ENCODE data around the gene NF2.

Gene NF2

DNA sequence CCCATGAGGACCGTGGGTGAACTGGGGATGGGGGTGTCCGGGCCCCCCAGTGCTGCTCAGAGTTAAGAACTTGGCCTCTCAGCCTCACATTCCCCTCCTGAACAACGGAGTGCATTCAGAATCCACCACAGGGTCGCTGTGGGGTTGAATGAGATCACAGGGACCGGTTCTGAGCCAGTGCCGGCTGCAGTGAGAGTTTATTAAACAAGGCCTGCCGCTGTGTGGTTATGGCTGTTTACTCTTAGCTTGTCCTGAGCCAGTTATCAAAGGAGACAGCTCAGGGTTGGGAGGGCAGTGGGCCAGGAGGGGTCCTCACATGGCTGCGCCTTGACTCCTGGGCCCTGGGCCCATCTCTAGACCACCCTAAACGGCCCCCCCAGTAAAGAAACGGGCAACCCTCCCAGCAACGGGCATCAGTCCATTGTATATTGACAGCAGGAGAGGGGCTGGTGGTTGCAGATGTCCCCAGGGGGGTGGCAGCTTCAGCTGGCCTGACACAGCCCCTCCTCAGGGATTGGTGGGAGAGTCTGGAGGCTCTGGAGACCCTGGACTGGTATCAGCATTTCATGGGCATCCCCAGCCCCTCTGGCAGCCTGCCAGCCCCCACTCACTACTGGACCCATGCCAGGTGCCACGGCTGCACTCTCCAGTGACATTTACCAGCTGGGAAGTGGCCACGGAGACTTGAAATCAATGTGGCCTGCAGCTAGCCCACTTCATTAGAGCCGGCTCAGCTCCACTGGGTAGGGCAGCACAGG, 101.3 kb downstream of the NF2 start:
- no peak for DNase-seq

DNA sequence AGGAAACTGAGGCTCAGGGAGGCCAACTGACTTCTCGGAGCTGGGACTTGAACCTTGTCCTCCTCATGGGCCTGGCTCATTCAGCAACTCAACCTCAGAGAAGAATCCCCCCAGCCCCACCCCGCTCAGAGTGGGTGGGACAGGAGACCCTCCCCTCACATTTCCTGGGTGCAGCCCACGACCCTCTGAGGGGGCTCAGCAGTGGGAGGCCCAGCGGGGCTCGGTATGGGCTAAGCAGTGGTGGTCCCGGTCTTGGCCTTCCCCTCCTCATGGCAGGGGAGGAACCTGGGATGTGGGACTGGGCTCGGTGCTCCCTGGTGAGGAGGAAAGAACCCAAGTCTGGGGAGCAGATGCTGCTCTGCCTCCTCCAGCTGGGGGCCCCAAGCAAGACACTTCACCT, 102.2 kb downstream of the NF2 start:
- no peak for DNase-seq

DNA sequence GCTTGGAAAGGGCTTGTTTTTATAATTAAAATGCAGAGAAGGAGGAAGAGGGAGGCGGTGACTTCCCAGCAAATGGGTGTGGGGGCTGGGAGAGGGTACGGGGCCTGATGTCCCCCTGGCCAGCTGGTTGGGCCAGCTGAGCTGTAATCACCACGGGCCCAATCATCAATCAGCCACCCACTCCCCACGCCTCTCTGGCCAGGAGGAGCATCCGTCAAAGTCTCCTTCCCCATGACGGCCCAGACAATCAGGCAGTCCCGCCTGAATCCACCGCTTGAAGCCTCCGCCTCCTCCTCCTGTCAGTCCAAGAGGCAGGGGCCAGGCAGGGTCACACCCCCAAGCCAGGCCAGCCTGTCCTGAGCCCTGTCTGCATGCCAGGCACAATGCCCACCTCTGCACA, 103.1 kb downstream of the NF2 start:
- DNase-seq, result no peak

DNA sequence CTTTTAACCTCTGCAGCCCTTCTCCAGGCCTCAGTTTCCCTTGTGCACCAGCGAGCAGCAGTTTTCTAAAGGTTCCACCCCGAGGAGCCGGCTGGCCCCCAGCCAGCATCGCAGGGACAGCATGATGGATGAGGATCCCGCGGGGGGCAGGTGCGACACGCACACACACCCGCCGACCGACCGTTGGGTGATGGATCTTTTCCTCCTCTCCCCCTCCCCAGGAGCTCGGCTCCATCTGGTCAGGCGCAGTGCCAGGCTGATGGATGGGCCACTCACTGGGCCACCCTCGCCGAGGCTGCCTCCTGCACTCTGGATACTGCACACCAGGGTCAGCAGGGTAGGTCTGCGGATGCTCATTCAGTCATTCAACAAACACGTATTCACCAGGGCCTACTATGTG, 103.6 kb downstream of the NF2 start:
- no peak for DNase-seq

DNA sequence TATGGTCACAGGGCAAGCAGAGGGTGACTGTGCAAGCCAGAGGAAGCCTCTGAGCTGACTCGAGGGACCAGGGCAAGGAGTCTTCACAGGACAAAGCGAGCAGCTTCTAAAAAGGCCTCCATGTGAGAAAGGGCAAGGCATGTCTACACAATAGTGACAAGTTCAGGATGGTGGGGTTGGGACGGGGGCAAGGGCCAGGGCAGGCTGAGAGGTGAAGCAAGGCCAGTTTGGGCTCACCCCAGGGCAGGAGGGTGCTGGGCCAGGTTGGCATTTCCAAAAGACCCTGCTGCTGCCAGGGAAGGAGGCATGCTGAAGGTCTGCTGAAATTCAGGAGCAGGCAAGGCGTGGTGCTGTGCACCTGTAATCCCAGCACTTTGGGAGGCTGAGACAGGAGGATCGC, 104.0 kb downstream of the NF2 start:
- no peak for DNase-seq

DNA sequence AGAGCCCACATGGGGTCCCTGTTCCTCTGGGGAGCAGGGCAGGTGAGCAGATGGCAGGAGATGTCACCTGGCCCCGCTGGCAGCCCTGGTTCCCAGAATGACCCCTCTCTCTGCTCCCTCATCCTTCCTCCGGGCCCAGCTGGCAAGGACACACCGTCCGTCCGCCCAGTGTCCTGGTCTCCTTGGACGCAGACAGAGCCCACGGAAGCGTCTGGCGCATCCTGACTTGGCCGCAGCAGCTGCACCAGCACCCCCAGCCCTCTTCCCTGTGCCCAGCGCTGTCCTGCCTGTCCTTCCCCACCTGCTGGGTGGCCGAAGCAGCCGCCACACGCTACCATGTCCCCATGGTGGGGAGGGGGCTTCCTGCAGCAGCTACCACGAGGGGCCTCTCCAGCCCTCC, 106.8 kb downstream of the NF2 start:
- DNase-seq, result no peak

DNA sequence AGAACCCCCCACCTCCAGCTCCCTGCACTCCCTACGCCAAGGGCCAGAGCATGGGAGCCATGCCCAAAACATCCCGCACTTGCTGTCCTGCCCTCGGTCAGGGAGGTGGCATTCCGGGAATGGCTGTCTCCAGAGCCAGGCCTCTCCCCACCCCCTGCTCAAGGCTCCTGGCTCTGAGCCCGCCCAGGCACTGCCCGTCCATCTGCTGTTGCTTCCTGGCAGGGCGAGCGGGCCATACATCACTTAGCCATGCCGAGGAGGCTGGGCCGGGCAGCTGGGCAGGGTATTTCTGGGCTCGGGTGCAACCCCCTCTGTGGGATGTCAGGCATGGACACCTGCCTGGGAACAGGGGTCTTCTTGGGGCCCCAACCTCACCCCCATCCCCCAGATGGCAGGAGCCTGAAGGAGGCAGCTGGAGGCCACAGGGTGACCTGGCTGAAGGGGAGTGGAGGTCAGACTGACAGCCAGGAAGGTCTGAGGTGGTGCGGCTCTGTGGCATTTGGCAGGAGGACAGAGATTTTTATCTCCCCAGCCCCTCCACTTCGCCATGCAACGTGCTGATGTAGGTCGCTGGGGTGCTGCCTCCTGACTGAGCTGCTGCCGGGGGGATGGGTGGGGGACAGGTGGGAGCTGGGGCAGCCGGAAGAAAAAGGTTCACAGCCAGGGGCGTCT, 107.6 kb downstream of the NF2 start:
- no peak for DNase-seq

DNA sequence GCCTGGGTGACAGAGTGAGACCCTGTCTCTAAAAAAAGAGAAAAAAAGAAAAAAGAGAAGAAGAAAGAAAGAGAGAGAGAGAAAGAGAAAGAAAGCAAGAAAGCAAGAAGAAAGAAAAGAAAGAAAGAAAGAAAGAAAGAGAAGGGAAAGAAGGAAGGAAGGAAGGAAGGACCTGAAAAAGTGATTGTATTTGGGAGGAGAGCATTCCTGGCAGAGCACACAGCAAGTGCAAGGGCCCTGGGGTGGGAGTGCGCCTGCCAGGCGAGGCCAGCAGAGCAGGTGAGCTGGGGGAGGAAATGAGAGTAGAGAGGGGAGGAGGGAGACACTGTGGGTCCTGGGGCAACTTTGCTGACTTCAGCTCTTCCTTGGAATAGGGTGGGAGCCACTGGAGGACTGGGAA, 108.7 kb downstream of the NF2 start:
- DNase-seq, result no peak

DNA sequence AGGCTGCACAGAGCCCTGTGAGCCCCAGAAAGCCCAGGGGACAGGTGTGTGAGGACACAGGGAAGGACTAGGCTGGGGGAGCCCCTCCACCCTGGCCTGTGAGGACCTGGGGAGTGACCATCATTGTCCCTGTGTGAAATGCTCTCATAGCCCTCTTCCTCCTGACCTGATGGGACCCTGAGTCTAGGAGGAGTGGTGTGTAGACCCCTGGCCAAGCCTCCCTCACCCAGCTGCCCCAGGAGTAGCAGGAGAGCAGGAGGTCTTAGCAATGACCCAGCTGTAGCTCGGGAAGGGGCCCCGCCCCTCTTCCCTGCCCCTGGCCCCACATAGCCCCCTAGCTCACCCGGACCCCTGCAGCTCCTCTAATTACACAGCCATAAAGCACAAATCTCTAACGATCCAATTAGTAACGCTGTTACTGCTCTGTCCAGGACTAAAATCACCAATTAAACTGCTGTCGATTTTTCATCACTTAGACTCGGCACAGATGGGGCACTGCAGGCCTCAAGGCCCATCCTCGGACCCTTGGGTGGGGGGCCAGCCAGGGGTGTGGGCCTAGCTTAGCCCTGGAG, 109.8 kb downstream of the NF2 start:
- DNase-seq, result no peak

DNA sequence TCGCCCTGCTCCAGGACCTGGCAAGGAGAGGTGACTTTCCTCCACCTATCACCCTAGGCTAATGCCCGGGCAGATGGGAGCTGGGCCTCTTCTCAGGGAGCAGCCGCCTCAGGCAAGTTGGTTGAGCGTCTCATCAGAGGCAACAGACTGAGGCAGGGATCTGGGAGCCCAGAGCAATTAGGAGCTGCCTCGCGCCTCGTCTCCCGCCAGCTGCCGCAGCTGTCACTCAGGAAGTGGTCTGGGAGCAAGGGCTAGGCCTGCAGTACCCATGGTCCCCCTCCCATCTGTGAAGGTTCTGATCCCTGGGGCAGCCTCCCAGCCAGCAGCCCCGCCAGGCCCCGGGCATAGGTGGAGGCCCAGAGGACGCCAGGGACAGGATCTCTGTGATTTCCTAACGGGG, 111.8 kb downstream of the NF2 start:
- no peak for DNase-seq

DNA sequence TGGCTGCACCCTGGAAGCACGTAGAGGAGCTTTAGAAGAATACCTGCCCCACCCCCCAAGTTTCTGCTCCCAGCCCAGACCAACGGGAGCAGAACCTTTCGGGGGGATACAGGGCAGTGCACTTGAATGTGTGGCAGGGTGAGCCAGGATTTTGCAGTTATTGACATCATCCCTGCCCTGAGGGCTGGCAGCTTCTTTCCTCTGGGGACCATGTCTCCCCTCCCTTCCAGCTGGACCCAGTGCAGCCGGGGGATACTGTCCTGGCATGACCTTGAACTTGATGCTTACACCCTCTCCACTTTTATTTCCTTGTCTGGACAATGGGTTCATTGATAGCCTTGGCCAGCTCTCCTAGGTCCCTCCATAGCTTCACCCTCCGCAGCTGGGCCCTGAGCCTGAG, 112.3 kb downstream of the NF2 start:
- DNase-seq, result no peak

DNA sequence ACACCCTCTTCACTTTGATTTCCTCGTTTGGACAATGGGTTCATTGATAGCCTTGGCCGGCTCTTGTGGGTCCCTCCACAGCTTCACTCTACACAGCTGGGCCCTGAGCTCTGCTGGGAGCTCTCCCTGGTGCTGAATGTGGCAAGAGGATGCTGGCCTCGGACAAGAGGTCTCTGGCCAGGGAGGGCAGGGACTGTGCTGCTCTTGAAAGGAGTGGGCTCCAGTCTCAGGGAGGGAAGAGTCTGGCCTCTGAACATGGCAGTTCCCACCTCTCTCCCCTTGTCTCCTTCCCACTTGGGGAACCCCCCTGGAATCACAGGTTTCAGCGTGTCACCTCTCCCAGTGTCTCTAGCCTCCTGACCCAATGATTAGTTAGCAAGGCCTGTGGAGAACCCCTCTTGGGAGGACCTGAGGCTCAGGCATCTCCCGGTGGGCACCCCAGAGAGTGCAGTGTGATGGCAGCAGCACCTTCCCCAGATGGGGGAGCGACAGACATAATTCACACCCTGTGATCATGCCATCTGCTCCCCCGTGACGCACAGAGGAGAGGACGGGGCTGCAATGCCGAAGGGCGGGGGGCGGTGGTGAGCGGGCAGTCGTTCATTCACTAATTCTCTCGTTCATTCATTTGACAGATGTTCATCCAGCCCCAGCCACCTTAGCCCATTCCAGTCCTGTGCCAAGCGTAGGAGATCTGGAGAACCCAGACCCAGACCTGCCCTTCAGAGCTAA, 113.5 kb downstream of the NF2 start:
- DNase-seq, result peak; percentile 28

DNA sequence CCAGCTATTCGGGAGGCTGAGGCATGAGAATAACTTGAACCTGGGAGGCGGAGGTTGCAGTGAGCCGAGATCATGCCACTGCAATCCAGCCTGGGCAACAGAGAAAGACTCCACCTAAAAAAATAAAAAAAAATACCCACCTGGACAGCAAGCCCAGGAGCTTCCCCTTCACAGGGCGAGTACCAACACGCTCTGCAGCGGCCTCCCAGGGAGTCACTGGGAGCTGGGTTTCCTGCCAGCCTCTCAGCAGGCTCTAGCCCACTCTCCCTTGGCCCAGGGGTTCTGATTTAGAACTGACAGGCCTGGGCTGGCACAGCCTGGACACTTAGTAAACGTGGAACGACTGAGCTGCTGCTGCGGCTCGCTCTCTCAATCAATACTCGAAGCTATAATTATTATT, 114.4 kb downstream of the NF2 start:
- DNase-seq, result no peak

DNA sequence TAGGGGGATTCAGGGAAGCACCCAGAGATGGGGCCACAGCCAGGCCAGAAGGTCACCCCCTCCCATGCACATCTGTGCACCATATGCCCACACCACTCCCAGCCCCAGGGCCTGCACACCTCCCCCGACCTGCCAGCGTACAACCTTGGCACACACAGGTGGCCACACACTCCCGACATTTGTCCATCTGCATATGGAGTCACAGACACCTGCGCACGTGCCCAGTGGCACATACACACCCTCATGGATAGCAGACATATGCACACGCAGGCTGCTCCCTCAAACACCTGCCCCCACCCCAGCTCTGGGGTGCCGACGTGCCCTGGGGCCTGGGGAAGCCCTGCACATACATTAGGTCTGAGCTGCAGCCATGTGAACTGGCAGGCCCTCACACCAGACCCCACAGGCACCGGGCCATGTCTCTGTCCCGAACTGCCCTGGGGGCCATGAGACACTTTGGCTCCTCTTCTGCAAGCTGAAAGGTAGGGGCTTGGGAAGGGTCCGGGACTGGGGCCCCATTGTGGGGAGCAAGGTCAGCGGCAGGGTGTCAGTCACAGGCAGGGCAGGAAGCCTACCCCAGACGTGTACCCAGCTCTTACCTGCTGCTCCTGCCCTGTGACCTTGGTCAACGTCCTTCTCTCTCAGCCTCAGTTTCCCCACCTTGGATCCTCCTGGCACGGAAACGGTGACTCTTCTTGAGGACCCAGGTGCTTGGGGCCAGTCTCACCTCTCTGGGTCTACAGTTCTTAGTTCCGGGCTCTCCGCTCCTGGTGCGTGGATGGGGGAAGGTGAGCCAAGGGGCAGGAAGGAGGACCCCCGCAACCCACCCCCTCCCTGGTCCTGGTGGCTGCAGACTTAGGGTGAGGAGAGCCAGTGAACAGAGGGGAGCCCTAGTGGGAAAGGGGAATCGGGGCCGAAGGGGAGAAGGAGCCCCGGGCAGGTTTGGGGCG, 115.8 kb downstream of the NF2 start:
- DNase-seq, result no peak

DNA sequence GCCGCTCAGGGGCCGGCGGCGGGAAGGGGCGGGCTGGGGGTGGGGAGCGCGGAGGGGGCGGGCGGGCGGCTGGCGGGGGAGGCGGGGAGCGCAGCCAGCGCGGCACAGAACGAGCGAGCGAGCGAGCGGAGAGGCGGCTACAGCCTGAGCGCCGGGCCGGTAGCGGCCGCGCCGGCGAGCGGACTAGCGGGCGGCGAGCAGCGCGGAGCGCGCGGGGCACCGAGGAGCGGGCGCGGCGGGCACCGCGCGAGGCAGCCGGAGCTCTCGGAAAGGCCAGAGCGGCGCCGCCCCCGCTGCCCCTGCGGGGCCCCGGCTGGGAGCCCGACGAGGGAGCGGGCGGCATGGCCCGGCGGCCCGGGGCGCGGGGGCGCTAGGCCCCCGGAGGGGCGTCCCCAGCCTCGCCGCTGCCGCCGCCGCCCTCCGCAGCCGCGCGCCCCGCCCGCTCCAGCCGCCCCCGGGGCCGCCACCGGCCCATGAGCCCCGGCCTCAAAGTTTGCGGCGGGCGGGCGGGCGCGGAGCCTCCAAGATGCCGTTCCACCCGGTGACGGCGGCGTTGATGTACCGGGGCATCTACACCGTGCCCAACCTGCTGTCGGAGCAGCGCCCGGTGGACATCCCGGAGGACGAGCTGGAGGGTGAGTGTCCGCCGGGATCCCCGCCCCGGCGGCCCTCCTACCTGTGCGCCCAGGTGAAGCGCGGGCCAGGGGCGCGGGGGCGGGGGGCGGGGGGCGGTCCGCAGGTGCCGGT, 116.6 kb downstream of the NF2 start, which contains the start of gene CABP7:
Gene CABP7, plus strand, starts transcription at position 105 of the 747 bp plus-strand sequence. Its CDS starts 422 bp downstream, at position 527.
- peak; percentile 19 for DNase-seq

DNA sequence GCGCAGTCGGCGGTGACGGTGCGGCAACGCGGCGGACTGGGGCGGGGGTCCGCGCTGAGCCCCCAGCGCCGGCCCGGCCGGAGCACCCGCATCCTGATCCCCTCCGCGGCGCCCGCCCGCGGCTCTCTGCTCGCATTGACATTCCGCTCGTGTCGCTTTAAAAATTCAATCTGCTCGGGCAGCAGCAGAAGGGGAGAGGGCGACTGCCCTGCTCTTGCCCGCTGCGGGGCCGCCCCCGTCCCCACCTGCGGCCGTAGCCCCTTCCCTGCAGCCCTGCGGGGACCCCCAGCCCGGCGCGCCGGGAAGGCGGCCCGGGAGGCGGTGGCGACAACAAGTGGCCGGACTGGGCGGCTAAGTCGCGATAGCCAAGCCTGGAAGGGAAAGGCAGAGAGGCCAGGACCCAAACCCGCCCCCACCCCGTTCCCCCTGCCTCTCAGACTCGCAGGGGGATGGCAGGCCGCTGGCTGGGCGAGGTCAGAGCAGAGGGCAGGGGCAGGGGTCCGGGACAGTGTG, 117.4 kb downstream of the NF2 start:
- DNase-seq, result no peak

DNA sequence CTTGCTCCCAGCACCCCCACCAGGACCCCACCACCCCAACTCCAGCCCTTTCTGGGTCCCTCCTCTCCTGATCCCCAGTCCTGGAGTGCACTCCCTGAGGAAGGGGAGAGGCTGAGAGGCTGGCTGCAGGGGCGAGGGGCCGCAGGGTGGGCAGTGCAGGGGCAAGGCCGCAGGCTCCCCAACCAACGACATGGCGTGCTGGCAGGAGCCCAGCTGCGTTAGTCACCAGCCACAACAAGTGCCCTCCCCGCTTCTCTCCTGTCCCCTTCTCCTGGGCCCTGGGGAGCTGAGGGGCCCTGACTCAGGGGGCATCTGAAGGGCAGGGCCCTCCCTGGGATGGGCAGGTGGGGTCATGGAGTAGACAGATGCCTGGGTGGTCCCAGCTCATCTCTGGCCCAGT, 118.7 kb downstream of the NF2 start:
- DNase-seq, result no peak

DNA sequence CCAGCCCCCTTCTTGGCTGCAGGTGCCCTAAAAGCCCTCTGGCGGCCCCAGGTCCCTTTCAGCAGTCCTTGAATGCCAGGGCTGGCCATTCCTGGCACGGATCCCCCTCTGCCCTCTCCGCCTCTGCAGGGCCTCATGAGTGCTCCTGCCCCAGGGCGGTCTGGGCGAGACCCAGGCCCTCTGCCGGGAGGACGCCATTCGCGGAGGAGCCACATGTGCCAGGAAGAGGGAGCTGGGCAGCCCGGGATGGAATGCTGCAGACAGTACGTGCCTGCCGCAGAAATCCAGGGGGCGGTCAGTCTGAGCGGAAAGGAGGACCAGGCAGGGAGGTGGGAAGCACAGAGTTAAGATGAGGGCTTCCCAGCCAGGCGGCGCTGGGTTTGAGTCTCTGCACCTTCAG, 119.2 kb downstream of the NF2 start:
- DNase-seq, result no peak

DNA sequence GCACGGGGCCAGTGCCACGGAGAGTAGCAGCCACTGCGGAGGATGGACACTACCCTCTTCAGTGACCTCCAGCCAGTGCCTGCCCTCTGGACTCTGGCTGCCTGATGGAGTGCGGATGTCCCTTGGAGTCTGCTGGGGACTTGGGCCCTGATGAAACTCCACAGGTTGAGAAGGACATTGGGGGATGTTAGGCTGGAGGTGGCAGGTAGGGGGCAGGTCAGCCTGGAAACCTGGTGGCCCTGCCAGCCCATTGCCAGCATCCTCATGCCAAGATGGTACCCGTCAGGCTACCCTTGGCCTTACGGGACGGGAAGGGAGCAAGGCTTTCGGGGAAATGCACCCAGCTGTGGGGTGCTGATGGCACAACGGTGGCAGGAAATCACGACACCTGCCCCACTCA, 120.3 kb downstream of the NF2 start:
- DNase-seq, result no peak

DNA sequence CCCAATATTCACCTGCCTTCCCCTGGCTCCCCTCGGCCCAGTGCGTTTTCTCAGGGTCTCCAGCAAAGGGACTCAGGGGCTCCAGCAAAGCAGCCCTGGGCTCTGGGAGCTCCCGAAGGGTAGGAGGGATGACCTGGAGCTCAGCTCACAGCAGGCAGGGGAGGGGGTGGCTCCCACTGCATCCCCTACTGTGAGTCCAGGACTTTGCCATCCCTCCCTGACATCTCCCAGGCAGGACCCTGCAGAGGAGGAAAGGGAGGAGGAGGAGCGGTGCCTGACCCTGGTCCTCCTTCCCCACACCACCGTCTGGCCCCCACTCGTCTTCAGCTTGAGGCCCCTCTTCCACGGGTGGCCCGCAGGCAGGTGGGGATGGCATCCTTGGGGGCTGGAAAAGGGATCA, 121.4 kb downstream of the NF2 start:
- no peak for DNase-seq

DNA sequence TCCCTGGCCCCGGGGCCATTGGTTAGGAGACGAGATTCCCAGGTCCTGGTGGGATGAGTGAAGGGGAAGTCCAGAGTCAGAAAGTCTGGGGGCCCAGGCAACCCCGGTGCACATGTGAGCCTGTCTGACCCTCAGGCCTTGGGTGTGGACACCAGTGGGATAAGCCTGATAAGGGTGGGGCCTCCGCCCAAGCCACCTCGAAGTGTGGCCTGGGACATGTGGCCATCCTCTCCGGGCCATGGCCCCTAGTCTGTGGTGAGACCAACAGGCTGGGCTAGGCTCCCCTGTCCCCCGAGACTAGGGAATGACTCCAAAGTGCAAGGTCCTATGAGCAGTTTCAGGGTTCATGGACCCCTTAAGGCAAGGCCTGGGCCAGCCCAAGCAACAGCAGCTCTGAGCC, 122.7 kb downstream of the NF2 start:
- no peak for DNase-seq
